ENCODE data around the gene CDNF. TPM values are rescaled to one million over a fixed set of nuclear protein-coding genes. Genes with fewer than 3 reads are reported as not detected.
"Not testable (repeated sequence)": the region's sequence is repeated elsewhere in the genome, so short reads cannot be mapped to it uniquely, and the experiment has no call there.

The CDNF gene
- total and polyA plus RNA-seq, 2 donors, result 1.0 to 3.6 TPM

DNA sequence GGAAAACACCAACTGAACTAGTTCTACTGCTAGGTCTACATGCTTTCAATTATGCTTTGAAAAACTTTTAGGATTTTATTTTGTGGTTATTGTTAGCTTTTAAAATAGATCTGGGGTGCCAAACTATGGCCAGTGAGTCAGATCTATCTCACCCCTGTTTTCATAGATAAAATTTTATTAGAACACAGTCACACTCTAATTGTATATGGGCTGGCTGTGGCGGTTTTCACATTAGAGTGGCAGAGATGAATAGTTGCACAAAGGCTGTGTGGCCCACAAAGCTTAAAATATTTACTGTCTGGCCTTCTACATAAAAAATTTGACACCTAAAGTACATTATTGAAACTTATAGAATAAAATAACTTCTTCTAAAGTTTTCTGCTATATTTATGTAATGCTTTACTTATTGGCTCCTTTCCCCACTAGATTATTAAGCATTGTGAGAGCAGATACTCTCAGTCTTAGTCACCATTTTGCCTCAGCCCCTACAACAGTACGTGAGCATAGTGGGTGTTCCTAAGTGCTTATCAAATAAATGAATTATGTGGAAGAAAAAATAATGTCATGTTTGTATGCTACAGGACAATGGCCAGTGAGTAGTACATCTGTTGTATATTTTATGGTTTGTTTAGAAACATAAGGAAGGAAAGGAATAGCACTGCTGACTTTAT is 35.4 kb upstream of the CDNF start:
- Histone ChIP-seq H3K36me3 (ENCODE audit: control insufficient read depth in 2 of 2, insufficient read depth in 2 of 2, low read length in 1 of 2) (peaks cover 16 to 20% of the 10 kb centered on the region in 2 donors), H3K4me1 (ENCODE audit: control insufficient read depth in 2 of 2, insufficient read depth in 2 of 2, low read length in 2 of 2) (peaks cover 0 to 3% of the 10 kb centered on the region in 2 donors), H3K27ac (ENCODE audit: low read depth in 1 of 2, low read length in 1 of 2) (no peak overlapping the region), H3K9me3 (ENCODE audit: control insufficient read depth in 2 of 2, insufficient read depth in 1 of 2, low read length in 1 of 2) (no peaks in the 10 kb centered on the region), H3K4me3 (ENCODE audit: low read length in 2 of 2) (no peak overlapping the region), H3K27me3 (ENCODE audit: control insufficient read depth in 2 of 2, insufficient read depth in 1 of 2, low read length in 1 of 2) (no peaks in the 10 kb centered on the region)
- WGBS, result 97% methylated on average over 2 of the region's 2 CpGs
- DNase-seq (ENCODE audit: low read depth in 6 of 9, low spot score in 9 of 9), result no peak

DNA sequence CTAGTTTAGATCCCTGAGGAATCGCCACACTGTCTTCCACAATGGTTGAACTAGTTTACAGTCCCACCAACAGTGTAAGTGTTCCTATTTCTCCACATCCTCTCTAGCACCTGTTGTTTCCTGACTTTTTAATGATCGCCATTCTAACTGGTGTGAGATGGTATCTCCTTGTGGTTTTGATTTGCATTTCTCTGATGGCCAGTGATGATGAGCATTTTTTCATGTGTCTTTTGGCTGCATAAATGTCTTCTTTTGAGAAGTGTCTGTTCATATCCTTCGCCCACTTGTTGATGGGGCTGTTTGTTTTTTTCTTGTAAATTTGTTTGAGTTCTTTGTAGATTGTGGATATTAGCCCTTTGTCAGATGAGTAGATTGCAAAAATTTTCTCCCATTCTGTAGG is 27.0 kb upstream of the CDNF start:
- not testable (repeated sequence) for H3K4me1 ChIP-seq (ENCODE audit: control insufficient read depth in 2 of 2, insufficient read depth in 2 of 2, low read length in 2 of 2); H3K27ac ChIP-seq (ENCODE audit: low read depth in 1 of 2, low read length in 1 of 2); DNase-seq (ENCODE audit: low read depth in 6 of 9, low spot score in 9 of 9); H3K4me3 ChIP-seq (ENCODE audit: low read length in 2 of 2); H3K9me3 ChIP-seq (ENCODE audit: control insufficient read depth in 2 of 2, insufficient read depth in 1 of 2, low read length in 1 of 2); H3K27me3 ChIP-seq (ENCODE audit: control insufficient read depth in 2 of 2, insufficient read depth in 1 of 2, low read length in 1 of 2)
- H3K36me3 ChIP-seq (ENCODE audit: control insufficient read depth in 2 of 2, insufficient read depth in 2 of 2, low read length in 1 of 2), result peaks cover 38 to 39% of the 10 kb centered on the region in 2 donors
- WGBS, result 84% methylated on average over 3 of the region's 3 CpGs

DNA sequence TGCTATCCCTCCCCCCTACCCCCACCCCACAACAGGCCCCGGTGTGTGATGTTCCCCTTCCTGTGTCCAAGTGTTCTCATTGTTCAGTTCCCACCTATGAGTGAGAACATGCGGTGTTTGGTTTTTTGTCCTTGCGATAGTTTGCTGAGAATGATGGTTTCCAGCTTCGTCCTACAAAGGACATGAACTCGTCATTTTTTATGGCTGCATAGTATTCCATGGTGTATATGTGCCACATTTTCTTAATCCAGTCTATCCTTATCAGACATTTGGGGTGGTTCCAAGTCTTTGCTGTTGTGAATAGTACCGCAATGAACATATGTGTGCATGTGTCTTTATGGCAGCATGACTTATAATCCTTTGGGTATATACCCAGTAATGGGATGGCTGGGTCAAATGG is 26.6 kb upstream of the CDNF start:
- peaks cover 34 to 36% of the 10 kb centered on the region in 2 donors for H3K36me3 ChIP-seq (ENCODE audit: control insufficient read depth in 2 of 2, insufficient read depth in 2 of 2, low read length in 1 of 2)
- not testable (repeated sequence) for H3K4me1 ChIP-seq (ENCODE audit: control insufficient read depth in 2 of 2, insufficient read depth in 2 of 2, low read length in 2 of 2); DNase-seq (ENCODE audit: low read depth in 6 of 9, low spot score in 9 of 9); H3K4me3 ChIP-seq (ENCODE audit: low read length in 2 of 2); H3K27me3 ChIP-seq (ENCODE audit: control insufficient read depth in 2 of 2, insufficient read depth in 1 of 2, low read length in 1 of 2); H3K27ac ChIP-seq (ENCODE audit: low read depth in 1 of 2, low read length in 1 of 2); H3K9me3 ChIP-seq (ENCODE audit: control insufficient read depth in 2 of 2, insufficient read depth in 1 of 2, low read length in 1 of 2)
- WGBS, result 97% methylated on average over 6 of the region's 6 CpGs

DNA sequence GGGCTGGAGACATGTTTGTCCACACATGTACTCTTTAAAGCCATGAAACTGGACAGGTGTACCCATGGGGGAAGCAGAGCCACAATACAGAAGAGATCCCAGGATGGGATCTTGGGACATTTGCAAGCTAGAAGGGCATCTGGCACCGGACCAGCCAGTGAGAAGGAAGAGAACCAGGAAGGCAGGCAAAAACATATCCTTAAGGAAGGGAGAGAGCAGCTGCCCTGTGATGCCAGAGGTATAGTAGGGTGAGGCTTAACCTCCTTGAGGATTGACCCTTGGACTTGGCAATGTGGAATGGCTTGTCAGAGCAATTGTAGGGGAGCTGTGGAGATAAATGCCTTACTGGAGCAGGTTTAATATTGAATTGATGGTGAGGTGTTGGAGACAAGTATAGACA is 23.0 kb upstream of the CDNF start:
- Histone ChIP-seq H3K9me3 (ENCODE audit: control insufficient read depth in 2 of 2, insufficient read depth in 1 of 2, low read length in 1 of 2) (no peaks in the 10 kb centered on the region), H3K4me3 (ENCODE audit: low read length in 2 of 2) (no peak overlapping the region), H3K4me1 (ENCODE audit: control insufficient read depth in 2 of 2, insufficient read depth in 2 of 2, low read length in 2 of 2) (peaks cover 0 to 3% of the 10 kb centered on the region in 2 donors), H3K36me3 (ENCODE audit: control insufficient read depth in 2 of 2, insufficient read depth in 2 of 2, low read length in 1 of 2) (peaks cover 29 to 33% of the 10 kb centered on the region in 2 donors), H3K27me3 (ENCODE audit: control insufficient read depth in 2 of 2, insufficient read depth in 1 of 2, low read length in 1 of 2) (no peaks in the 10 kb centered on the region), H3K27ac (ENCODE audit: low read depth in 1 of 2, low read length in 1 of 2) (no peak overlapping the region)
- DNase-seq (ENCODE audit: low read depth in 6 of 9, low spot score in 9 of 9), result no peak
- 97% methylated on average over 1 of the region's 1 CpG for WGBS

DNA sequence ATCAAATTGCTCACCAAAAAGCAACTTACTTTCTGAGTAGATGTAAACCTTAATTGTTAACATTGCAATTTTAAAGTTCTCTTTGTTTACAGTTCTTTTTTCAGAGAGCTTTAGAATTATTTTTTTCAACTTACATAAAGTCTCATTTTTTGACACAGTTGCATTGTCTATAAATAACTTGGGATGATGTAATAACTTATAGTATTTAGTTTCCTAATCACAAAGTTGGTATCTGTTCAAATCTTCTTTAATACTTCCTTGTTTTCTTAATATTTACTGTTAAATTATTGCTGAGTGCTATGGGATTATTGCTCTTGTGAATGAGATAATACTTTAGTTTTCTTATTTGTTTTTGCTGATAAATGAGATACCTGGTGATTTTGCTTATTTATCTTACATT is 21.9 kb upstream of the CDNF start:
- Histone ChIP-seq H3K27me3 (ENCODE audit: control insufficient read depth in 2 of 2, insufficient read depth in 1 of 2, low read length in 1 of 2) (no peaks in the 10 kb centered on the region), H3K36me3 (ENCODE audit: control insufficient read depth in 2 of 2, insufficient read depth in 2 of 2, low read length in 1 of 2) (peaks cover 31 to 33% of the 10 kb centered on the region in 2 donors), H3K4me1 (ENCODE audit: control insufficient read depth in 2 of 2, insufficient read depth in 2 of 2, low read length in 2 of 2) (peaks cover 0 to 3% of the 10 kb centered on the region in 2 donors)

GRCh38 chr10:14859043-14859442 is 21.2 kb upstream of the CDNF start:
- WGBS, result 82% methylated on average over 5 of the region's 5 CpGs
- H3K36me3 ChIP-seq (ENCODE audit: control insufficient read depth in 2 of 2, insufficient read depth in 2 of 2, low read length in 1 of 2), result peaks cover 31 to 33% of the 10 kb centered on the region in 2 donors
- no peak for DNase-seq (ENCODE audit: low read depth in 6 of 9, low spot score in 9 of 9)
- no peak overlapping the region for H3K4me3 ChIP-seq (ENCODE audit: low read length in 2 of 2)
- H3K27ac ChIP-seq (ENCODE audit: low read depth in 1 of 2, low read length in 1 of 2), result no peak overlapping the region
- H3K27me3 ChIP-seq (ENCODE audit: control insufficient read depth in 2 of 2, insufficient read depth in 1 of 2, low read length in 1 of 2), result no peaks in the 10 kb centered on the region
- peaks cover 0 to 3% of the 10 kb centered on the region in 2 donors for H3K4me1 ChIP-seq (ENCODE audit: control insufficient read depth in 2 of 2, insufficient read depth in 2 of 2, low read length in 2 of 2)
- no peaks in the 10 kb centered on the region for H3K9me3 ChIP-seq (ENCODE audit: control insufficient read depth in 2 of 2, insufficient read depth in 1 of 2, low read length in 1 of 2)

More for the DNA sequence above, 21.9 kb upstream of the CDNF start:
- H3K27ac ChIP-seq (ENCODE audit: low read depth in 1 of 2, low read length in 1 of 2), result no peak overlapping the region
- DNase-seq (ENCODE audit: low read depth in 6 of 9, low spot score in 9 of 9), result no peak
- H3K4me3 ChIP-seq (ENCODE audit: low read length in 2 of 2), result no peak overlapping the region
- no peaks in the 10 kb centered on the region for H3K9me3 ChIP-seq (ENCODE audit: control insufficient read depth in 2 of 2, insufficient read depth in 1 of 2, low read length in 1 of 2)

DNA sequence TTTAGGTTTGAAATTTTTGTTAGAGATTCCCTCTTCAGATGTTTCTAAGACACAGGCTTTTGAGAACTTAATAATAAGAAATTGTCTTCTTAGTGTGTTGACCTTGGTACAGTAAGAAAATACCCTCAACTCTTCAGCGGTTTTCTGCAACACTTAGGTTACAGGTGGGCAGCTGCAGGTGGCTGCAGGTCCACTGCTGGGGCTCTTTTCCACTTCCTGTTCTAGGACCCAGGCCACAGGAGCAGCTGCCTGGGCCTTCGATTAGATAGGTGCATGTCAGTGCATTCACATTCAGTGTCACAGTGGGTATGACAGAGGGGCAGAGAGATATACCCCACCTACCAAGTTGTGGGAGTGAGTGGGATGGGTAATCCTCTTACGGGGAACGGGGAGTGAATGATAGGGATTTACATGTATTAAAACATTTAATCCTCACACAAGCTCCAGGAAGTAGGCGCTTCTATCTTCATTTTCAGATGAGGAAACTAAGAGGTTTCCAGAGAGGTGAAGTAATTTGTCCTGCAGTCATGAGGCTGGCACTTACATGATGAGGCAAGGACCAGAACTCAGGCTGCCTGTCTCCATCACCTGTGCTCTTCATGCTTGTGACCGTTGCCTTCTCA is 20.6 kb upstream of the CDNF start:
- 98% methylated on average over 6 of the region's 6 CpGs for WGBS
- no peak for DNase-seq (ENCODE audit: low read depth in 6 of 9, low spot score in 9 of 9)
- peaks cover 29 to 33% of the 10 kb centered on the region in 2 donors for H3K36me3 ChIP-seq (ENCODE audit: control insufficient read depth in 2 of 2, insufficient read depth in 2 of 2, low read length in 1 of 2)

DNA sequence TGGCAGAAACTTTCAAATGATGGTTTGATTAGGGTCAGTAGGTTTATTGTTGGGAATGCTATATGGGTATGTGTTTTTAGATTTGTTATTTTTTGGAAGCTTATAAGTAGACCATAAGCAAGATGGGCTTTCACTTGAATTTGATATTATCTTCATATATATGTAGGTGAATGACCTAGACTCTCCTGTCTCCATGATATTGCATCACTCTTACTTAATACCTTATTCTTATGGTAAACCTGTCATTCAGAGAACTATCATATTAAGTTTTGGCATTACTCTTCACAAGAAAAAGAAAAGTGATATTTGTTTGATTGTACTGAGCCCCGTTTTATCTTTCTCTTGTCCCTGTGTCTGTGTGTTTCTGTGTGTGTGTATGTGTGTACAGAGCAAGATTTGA is 17.6 kb upstream of the CDNF start:
- Histone ChIP-seq H3K9me3 (ENCODE audit: control insufficient read depth in 2 of 2, insufficient read depth in 1 of 2, low read length in 1 of 2) (no peaks in the 10 kb centered on the region), H3K4me3 (ENCODE audit: low read length in 2 of 2) (no peak overlapping the region), H3K4me1 (ENCODE audit: control insufficient read depth in 2 of 2, insufficient read depth in 2 of 2, low read length in 2 of 2) (peaks cover 0 to 3% of the 10 kb centered on the region in 2 donors), H3K27me3 (ENCODE audit: control insufficient read depth in 2 of 2, insufficient read depth in 1 of 2, low read length in 1 of 2) (no peaks in the 10 kb centered on the region), H3K27ac (ENCODE audit: low read depth in 1 of 2, low read length in 1 of 2) (no peak overlapping the region), H3K36me3 (ENCODE audit: control insufficient read depth in 2 of 2, insufficient read depth in 2 of 2, low read length in 1 of 2) (peaks cover 19 to 35% of the 10 kb centered on the region in 2 donors)
- no peak for DNase-seq (ENCODE audit: low read depth in 6 of 9, low spot score in 9 of 9)
- WGBS, result 90% methylated on average over 1 of the region's 1 CpG

More for the DNA sequence above, 20.6 kb upstream of the CDNF start:
- H3K4me3 ChIP-seq (ENCODE audit: low read length in 2 of 2), result no peak overlapping the region
- no peak overlapping the region for H3K27ac ChIP-seq (ENCODE audit: low read depth in 1 of 2, low read length in 1 of 2)
- H3K4me1 ChIP-seq (ENCODE audit: control insufficient read depth in 2 of 2, insufficient read depth in 2 of 2, low read length in 2 of 2), result peaks cover 0 to 3% of the 10 kb centered on the region in 2 donors
- no peaks in the 10 kb centered on the region for H3K9me3 ChIP-seq (ENCODE audit: control insufficient read depth in 2 of 2, insufficient read depth in 1 of 2, low read length in 1 of 2)
- no peaks in the 10 kb centered on the region for H3K27me3 ChIP-seq (ENCODE audit: control insufficient read depth in 2 of 2, insufficient read depth in 1 of 2, low read length in 1 of 2)

DNA sequence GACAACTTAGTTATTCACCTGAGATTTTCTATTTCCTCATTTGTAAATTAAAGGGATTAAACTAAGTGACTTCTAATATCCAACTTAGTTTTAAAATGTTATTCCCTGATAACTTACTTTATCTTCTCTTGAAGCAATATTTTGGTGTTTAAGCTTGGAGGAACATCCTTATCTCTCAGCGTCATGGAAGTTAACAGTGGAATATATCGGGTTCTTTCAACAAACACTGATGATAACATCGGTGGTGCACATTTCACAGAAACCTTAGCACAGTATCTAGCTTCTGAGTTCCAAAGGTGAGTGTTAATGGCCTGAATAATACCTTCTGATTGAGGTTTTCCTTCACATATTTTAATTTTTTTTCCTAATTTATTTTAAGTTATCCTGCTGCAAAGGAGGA is 14.4 kb upstream of the CDNF start:
- H3K36me3 ChIP-seq (ENCODE audit: control insufficient read depth in 2 of 2, insufficient read depth in 2 of 2, low read length in 1 of 2), result peaks cover 12 to 31% of the 10 kb centered on the region in 2 donors
- no peaks in the 10 kb centered on the region for H3K4me1 ChIP-seq (ENCODE audit: control insufficient read depth in 2 of 2, insufficient read depth in 2 of 2, low read length in 2 of 2)
- 97% methylated on average over 3 of the region's 3 CpGs for WGBS
- H3K4me3 ChIP-seq (ENCODE audit: low read length in 2 of 2), result no peak overlapping the region
- DNase-seq (ENCODE audit: low read depth in 6 of 9, low spot score in 9 of 9), result no peak
- no peaks in the 10 kb centered on the region for H3K27me3 ChIP-seq (ENCODE audit: control insufficient read depth in 2 of 2, insufficient read depth in 1 of 2, low read length in 1 of 2)
- H3K27ac ChIP-seq (ENCODE audit: low read depth in 1 of 2, low read length in 1 of 2), result no peak overlapping the region
- H3K9me3 ChIP-seq (ENCODE audit: control insufficient read depth in 2 of 2, insufficient read depth in 1 of 2, low read length in 1 of 2), result no peaks in the 10 kb centered on the region

All from thymus (tissue), 11 donors.